Measurements from ENCODE around the gene TMEM161A.
"Not testable (repeated sequence)": the region's sequence is repeated elsewhere in the genome, so short reads cannot be mapped to it uniquely, and the experiment has no call there.

TMEM161A gene

DNA sequence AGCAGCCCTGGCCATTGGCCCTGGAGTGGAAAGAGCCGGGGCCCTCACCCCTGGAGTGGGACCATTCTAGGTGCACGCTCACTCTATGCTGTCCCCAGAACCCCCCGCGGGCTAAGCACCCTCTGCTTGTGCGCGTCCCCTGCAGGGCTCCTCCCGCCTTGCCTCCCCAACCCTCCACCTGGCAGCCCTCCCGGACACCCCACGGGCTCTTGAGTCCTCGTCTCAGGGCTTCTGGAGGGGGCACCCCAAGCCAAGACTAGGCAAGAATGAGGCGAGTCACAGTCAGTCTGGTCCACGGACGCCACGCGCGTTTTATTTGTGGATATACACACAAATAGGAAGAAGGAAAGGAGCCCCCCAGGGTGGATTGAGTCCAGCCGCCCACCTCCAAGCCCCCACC, 7.0 kb upstream of the TMEM161A start:
- no peak for DNase-seq (ENCODE audit: extremely low read depth, low read depth)
- TF ChIP-seq, protein P1, sequence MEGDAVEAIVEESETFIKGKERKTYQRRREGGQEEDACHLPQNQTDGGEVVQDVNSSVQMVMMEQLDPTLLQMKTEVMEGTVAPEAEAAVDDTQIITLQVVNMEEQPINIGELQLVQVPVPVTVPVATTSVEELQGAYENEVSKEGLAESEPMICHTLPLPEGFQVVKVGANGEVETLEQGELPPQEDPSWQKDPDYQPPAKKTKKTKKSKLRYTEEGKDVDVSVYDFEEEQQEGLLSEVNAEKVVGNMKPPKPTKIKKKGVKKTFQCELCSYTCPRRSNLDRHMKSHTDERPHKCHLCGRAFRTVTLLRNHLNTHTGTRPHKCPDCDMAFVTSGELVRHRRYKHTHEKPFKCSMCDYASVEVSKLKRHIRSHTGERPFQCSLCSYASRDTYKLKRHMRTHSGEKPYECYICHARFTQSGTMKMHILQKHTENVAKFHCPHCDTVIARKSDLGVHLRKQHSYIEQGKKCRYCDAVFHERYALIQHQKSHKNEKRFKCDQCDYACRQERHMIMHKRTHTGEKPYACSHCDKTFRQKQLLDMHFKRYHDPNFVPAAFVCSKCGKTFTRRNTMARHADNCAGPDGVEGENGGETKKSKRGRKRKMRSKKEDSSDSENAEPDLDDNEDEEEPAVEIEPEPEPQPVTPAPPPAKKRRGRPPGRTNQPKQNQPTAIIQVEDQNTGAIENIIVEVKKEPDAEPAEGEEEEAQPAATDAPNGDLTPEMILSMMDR (IDR thresholded peaks at IDR 0.05; ENCODE audit: low read depth, low read length, missing control alignments), result no peak
- no peak overlapping the region for H3K4me3 ChIP-seq (replicated peaks; ENCODE audit: low read depth, low read length)

DNA sequence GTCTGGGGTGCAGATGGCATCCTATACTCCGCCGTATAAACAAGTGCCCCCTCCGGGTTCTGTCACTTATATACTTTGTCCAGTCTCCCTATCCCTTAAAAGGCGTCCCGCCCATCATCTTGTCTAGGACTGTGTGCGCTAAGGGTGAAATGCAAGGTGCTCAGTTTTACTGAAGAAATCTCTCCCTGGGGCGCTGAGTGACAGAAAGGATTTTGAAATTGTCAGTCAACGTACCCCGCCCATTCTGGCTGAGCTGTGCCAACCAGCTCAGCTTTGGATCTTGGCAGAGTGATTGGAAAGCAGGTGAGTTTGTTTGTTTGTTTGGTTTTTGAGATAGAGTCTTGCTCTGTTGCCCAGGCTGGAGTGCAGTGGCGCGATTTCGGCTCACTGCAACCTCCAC, 4.1 kb upstream of the TMEM161A start:
- TF ChIP-seq, protein P1 (IDR thresholded peaks at IDR 0.05; ENCODE audit: low read depth, low read length, missing control alignments), result no peak
- H3K4me3 ChIP-seq (replicated peaks; ENCODE audit: low read depth, low read length), result no peak overlapping the region
- DNase-seq (ENCODE audit: extremely low read depth, low read depth), result no peak

DNA sequence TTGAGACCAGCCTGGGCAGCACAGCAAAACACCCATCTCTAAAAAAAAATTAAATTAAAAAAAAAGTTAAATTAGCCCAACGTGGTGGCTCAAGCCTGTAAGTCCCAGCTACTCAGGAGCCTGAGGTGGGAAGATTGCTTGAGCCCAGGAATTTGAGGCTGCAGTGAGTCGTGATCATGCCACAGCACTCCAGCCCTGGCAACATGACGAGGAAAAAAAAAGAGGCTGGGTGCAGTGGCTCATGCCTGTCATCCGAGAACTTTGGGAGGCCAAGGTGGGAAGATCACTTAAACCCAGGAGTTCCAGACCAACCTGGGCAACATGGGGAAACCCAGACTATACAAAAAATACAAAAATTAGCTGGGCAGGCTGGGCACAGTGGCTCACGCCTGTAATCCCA, 2.2 kb upstream of the TMEM161A start:
- no peak for DNase-seq (ENCODE audit: extremely low read depth, low read depth)
- no peak overlapping the region for H3K4me3 ChIP-seq (replicated peaks; ENCODE audit: low read depth, low read length)
- TF ChIP-seq, protein P1 (IDR thresholded peaks at IDR 0.05; ENCODE audit: low read depth, low read length, missing control alignments), result no peak

DNA sequence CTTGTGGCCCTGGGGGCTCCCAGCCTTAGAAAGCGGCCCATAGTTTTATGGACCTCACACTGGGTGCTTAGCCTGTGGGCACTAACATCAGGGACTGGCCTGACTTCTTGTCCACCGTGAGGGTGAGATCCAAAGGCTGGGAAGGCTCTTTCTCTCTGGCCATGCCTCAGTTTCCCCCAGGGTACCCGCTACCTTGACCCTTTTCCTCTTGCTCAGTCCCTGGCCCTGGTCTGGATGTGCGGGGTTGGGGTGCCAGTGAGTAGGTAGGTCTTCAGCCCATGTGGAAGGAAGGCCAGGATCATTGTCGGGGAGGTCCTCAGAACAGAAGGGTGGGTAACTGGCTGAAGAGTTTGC, 1.6 kb upstream of the TMEM161A start:
- no peak overlapping the region for H3K4me3 ChIP-seq (replicated peaks; ENCODE audit: low read depth, low read length)
- TF ChIP-seq, protein P1 (IDR thresholded peaks at IDR 0.05; ENCODE audit: low read depth, low read length, missing control alignments), result no peak
- DNase-seq (ENCODE audit: extremely low read depth, low read depth), result no peak

DNA sequence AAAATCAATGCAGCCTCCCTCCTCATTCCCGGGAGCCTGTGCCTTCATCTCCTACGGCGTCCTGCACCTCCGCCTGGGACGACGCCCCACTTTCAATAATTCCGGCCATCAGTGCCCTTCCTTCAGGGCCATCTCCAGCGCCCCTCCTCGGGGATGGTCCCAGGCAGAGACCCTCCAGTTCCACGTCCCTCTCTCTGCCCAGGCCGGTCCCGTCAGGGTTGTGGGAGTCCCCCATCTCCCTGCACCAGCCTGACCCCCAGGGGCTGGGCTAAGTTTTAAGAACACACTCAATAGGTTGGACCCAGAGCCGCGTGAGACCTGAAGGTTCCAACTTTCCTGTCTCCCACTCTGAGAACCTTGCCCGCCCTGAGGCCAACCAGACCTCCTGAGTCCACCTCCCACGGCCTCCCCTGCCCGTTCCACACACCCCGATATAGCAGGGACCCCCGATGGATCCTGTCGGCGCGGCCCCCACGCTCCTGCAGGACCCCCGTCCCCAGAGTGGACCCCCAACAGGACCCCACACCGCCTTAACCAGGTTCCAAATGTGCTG, 646 bp downstream of the TMEM161A start:
- H3K4me3 ChIP-seq (replicated peaks; ENCODE audit: low read depth, low read length), result peak overlapping the region; percentile 99
- DNase-seq (ENCODE audit: extremely low read depth, low read depth), result no peak
- TF ChIP-seq, protein P1 (IDR thresholded peaks at IDR 0.05; ENCODE audit: low read depth, low read length, missing control alignments), result no peak

DNA sequence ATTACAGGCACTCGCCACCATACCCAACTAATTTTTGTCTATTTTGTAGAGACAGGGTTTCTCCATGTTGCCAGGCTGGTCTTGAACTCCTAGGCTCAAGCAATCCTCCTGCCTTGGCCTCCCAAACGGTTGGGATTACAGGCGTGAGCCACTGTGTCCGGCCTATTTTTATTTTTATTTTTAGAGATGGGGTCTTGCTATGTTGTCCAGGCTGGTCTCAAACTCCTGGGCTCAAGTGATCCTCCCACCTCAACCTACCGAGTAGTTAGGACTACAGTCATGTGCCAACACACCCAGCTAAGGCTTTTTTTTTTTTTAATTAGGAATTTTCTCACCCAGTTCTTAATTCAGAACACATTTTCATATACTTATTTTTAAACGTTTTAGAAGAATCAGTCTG, 2.6 kb downstream of the TMEM161A start:
- DNase-seq (ENCODE audit: extremely low read depth, low read depth); H3K4me3 ChIP-seq (replicated peaks; ENCODE audit: low read depth, low read length): not testable (repeated sequence)

DNA sequence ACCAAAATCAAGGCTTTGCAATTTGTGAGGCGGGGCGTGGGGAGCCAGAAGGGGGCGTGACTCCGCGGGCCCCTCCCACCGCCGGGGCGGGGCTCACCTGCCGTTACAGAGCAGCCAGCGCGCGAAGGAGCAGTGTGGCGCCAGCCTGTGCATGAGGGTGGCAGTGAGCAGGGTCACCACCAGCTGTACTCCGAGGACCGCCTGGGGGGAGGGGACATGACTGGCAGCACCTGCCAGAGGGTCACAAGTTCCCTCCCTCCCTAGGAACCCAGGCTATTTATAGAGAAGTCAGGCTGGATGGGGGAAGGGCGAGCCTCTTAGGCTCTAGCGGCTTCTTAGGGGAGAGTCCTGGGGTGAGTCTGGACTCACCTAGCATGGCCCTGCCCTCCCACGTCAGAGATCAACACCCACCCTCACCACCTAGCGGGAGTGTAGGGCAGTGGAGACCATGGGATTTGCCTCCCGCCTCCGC, 3.6 kb downstream of the TMEM161A start:
- no peak overlapping the region for H3K4me3 ChIP-seq (replicated peaks; ENCODE audit: low read depth, low read length)
- TF ChIP-seq, protein P1 (IDR thresholded peaks at IDR 0.05; ENCODE audit: low read depth, low read length, missing control alignments), result no peak

More for the DNA sequence above, 3.6 kb downstream of the TMEM161A start:
- DNase-seq (ENCODE audit: extremely low read depth, low read depth), result no peak
